ENCODE results near the gene ELL. TPM values are rescaled to one million over a fixed set of nuclear protein-coding genes. Genes with fewer than 3 reads are reported as not detected.

Gene ELL
- total and polyA plus RNA-seq, 9 of the 15 experiments (the other 6 are each of a cell fraction or from before 2014, with no cell fraction given): 0.24 to 22.5 (median 4.1) TPM

DNA sequence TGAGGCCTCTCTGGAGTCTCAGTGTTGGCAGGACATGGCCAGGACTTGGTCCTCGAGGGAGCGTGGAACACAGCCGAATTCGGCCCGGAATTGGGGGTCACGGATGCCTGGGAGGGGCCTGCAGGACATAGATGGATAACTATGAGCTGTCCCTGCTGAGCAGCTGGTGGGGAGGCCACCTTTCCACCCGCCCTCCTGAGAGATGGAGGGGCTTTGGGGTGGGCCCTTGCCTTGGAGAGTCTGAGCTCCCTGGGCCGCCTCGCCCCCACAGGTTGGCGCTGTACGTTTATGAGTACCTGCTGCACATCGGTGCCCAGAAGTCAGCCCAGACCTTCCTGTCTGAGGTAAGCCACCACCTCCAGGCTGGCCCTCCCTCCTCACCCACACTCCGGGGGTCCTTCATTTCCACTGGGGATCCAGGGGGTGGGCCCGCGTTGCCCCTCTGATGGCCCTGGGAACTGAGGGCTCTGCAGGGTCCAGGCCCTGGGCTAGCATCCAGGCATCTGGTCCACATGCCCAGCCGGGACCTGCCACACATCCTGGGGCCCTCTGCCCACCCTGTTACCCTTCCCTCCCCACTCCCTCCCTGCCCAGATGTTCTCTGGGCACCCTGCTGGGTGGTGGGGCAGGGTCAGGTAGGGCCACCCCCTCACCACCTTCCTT, 94.7 kb downstream of the ELL start (continued):
- TF ChIP-seq, protein P1, sequence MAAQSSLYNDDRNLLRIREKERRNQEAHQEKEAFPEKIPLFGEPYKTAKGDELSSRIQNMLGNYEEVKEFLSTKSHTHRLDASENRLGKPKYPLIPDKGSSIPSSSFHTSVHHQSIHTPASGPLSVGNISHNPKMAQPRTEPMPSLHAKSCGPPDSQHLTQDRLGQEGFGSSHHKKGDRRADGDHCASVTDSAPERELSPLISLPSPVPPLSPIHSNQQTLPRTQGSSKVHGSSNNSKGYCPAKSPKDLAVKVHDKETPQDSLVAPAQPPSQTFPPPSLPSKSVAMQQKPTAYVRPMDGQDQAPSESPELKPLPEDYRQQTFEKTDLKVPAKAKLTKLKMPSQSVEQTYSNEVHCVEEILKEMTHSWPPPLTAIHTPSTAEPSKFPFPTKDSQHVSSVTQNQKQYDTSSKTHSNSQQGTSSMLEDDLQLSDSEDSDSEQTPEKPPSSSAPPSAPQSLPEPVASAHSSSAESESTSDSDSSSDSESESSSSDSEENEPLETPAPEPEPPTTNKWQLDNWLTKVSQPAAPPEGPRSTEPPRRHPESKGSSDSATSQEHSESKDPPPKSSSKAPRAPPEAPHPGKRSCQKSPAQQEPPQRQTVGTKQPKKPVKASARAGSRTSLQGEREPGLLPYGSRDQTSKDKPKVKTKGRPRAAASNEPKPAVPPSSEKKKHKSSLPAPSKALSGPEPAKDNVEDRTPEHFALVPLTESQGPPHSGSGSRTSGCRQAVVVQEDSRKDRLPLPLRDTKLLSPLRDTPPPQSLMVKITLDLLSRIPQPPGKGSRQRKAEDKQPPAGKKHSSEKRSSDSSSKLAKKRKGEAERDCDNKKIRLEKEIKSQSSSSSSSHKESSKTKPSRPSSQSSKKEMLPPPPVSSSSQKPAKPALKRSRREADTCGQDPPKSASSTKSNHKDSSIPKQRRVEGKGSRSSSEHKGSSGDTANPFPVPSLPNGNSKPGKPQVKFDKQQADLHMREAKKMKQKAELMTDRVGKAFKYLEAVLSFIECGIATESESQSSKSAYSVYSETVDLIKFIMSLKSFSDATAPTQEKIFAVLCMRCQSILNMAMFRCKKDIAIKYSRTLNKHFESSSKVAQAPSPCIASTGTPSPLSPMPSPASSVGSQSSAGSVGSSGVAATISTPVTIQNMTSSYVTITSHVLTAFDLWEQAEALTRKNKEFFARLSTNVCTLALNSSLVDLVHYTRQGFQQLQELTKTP (IDR thresholded peaks at IDR 0.05; ENCODE audit: low read depth in 1 of 2, partially characterized antibody in 2 of 2): no peak
- TF ChIP-seq HDAC2 (IDR thresholded peaks at IDR 0.05) (no peak), CBFB (CRISPR knock-in tag; IDR thresholded peaks at IDR 0.05) (no peak)
- TF ChIP-seq, protein P2, sequence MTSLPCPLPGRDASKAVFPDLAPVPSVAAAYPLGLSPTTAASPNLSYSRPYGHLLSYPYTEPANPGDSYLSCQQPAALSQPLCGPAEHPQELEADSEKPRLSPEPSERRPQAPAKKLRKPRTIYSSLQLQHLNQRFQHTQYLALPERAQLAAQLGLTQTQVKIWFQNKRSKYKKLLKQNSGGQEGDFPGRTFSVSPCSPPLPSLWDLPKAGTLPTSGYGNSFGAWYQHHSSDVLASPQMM (CRISPR knock-in tag; IDR thresholded peaks at IDR 0.05): no peak
- TF ChIP-seq, protein P3, sequence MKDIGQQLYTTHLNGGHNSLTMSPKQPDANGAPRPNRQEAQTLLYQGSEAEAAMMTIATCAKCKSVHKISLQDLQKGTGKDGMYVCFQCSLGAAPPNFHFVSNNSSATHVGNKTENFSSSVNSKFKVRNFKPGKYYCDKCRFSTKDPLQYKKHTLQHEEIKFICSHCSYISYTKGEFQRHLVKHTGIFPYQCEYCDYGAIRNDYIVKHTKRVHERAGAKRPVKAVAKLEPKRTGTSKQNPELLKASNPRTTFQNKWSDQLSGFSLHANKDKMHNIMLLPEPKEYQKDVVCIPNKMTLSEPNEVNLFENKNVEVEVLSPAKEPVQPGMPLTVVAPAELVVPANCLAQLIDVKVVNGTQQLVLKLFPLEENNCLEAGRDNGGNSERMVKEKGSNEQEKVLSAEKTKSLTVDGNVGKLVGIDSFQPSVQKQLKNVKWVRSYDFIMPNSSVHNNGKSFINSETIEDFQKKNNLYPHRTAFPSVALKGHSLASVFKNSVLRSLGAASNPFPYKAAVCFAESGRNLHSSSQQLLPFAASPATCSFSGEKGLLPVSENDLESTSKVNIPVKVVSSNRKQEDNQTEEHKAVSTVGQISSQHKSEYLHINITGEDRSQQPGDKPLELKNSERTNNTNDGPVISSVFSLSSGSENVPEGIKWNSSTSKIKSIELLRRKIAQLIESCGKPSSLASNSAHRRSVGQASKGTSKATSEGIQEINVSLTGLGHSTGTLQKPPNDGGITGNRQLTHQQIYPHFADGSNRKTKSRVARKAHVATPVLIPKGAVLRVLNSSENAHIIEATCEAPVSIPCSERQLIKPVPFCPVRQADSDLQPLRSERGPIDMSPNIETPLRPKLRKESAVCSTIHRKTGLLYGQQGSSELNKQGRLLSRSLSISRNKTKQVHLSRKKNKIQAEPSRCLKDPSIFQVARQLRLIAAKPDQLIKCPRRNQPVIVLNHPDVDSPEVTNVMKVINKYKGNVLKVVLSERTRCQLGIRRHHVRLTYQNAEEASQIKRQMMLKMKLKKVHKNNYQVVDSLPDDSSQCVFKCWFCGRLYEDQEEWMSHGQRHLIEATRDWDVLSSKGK (CRISPR knock-in tag; IDR thresholded peaks at IDR 0.05): no peak
